GM20000 (cell line): ENCODE data around the gene ARRB1.

ENCODE experiments used
- DNase-seq: peaks from one replicate; pipeline ENCODE4 v3.0.0; 2012; ENCODE audit warnings: low spot score
- CTCF ChIP-seq: IDR thresholded peaks from 2 replicates; pipeline ENCODE4 v1.5.1; 2012; ENCODE audit warnings: mild to moderate bottlenecking, control low read depth; ENCODE audit errors: extremely low read depth, missing control alignments

The ARRB1 gene

GRCh38 chr11:75262961-75263852 lies 88.3 kb downstream of the ARRB1 start:
- TF ChIP-seq CTCF: no peak
- DNase-seq: no peak

- TF ChIP-seq CTCF: no peak
- no peak for DNase-seq
Observed at GRCh38 chr11:75262436-75262835, 89.0 kb downstream of the ARRB1 start.

- no peak for DNase-seq
- no peak for TF ChIP-seq CTCF
Observed at GRCh38 chr11:75261902-75262361, 89.5 kb downstream of the ARRB1 start.

GRCh38 chr11:75260396-75261170 lies 90.9 kb downstream of the ARRB1 start:
- TF ChIP-seq CTCF: no peak
- DNase-seq: no peak

- no peak for DNase-seq
- no peak for TF ChIP-seq CTCF
Observed at GRCh38 chr11:75254326-75254725, 97.1 kb downstream of the ARRB1 start.

GRCh38 chr11:75249704-75250103 lies 101.8 kb downstream of the ARRB1 start:
- TF ChIP-seq CTCF: no peak
- DNase-seq: no peak

- DNase-seq: no peak
- TF ChIP-seq CTCF: no peak
Observed at GRCh38 chr11:75248924-75249256, 102.6 kb downstream of the ARRB1 start.
